ENCODE results near the gene CEP83. TPM values are rescaled to one million over a fixed set of nuclear protein-coding genes. Genes with fewer than 3 reads are reported as not detected.

The CEP83 gene
- total RNA-seq, 1 experiment from 2014 or later: 19.2 TPM

- POLR2A ChIA-PET: no interaction called here
These were observed 155.1 kb downstream of the CEP83 start for GRCh38 chr12:94304566-94305061.

More at GRCh38 chr12:94304566-94305061, 155.1 kb downstream of the CEP83 start:
- Histone ChIP-seq H3K27ac (ENCODE audit: low read depth, low read length) (no peak overlapping the region), H2AFZ (ENCODE audit: low read depth, low read length, poor library complexity, severe bottlenecking) (no peak overlapping the region), H3K79me2 (ENCODE audit: insufficient read depth, low read length) (no peaks in the 10 kb centered on the region), H3K4me2 (ENCODE audit: low read length) (no peak overlapping the region), H4K20me1 (ENCODE audit: insufficient read depth) (no peaks in the 10 kb centered on the region), H3K9ac (ENCODE audit: low read length) (no peak overlapping the region), H3K27me3 (ENCODE audit: insufficient read depth, low read length) (no peaks in the 10 kb centered on the region), H3K9me3 (ENCODE audit: control insufficient read depth in 1 of 2, insufficient read depth in 1 of 2, low read depth in 1 of 2, low read length in 2 of 2) (no peaks in the 10 kb centered on the region), H3K9me2 (ENCODE audit: insufficient read depth) (no peaks in the 10 kb centered on the region), H3K4me3 (replicated peaks in 1 of 2; ENCODE audit: low read depth in 1 of 2, low read length in 2 of 2) (no peak overlapping the region), H3K36me3 (ENCODE audit: control insufficient read depth in 1 of 2, insufficient read depth in 2 of 2, low read length in 2 of 2) (peaks cover 0 to 39% of the 10 kb centered on the region in 2 experiments; a peak in 2 of 4 replicates), H3K4me1 (ENCODE audit: control insufficient read depth in 1 of 2, insufficient read depth in 2 of 2, low read length in 2 of 2) (peaks cover 7 to 12% of the 10 kb centered on the region in 2 experiments; a peak in 3 of 4 replicates)
- intact Hi-C loops (cut with micrococcal nuclease): no loop called here
- ATAC-seq (no peak), DNase-seq (ENCODE audit: low read depth, low spot score) (no peak)
- CTCF ChIA-PET: no interaction called here
- RAD21 ChIA-PET (ENCODE audit: low non-redundant PET in 1 of 2, low total read pairs in 2 of 2, uncharacterized antibody in 2 of 2, unreplicated experiment in 2 of 2): no interaction called here
- no TSS peak for BruUV-seq (replicated peaks)
- TF ChIP-seq POLR2AphosphoS5 (IDR thresholded peaks at IDR 0.05; ENCODE audit: low read depth, low read length) (no peak), CEBPB (IDR thresholded peaks at IDR 0.05; ENCODE audit: low read depth) (no peak), ZFX (IDR thresholded peaks at IDR 0.05) (no peak), JUND (IDR thresholded peaks at IDR 0.05) (no peak), SRF (IDR thresholded peaks at IDR 0.05; ENCODE audit: low read depth) (no peak), SP1 (IDR thresholded peaks at IDR 0.05; ENCODE audit: low read depth) (no peak), EZH2 (IDR thresholded peaks at IDR 0.05) (no peak), CTCF (IDR thresholded peaks at IDR 0.05 in 2 of 3, conservative IDR thresholded peaks at IDR 0.05 in 1 of 3; ENCODE audit: borderline replicate concordance in 1 of 3, insufficient read depth in 1 of 3, low read depth in 2 of 3, low read length in 2 of 3) (no peak), TCF7L2 (IDR thresholded peaks at IDR 0.05; ENCODE audit: borderline replicate concordance, extremely low read depth, insufficient read depth, insufficient read length) (no peak), EZH2phosphoT487 (IDR thresholded peaks at IDR 0.05; ENCODE audit: borderline replicate concordance) (no peak), FOSL1 (IDR thresholded peaks at IDR 0.05; ENCODE audit: low read depth) (no peak), POLR2A (IDR thresholded peaks at IDR 0.05; ENCODE audit: borderline replicate concordance, extremely low read depth, insufficient read depth, insufficient read length) (no peak), ELF1 (IDR thresholded peaks at IDR 0.05; ENCODE audit: borderline replicate concordance, low read depth) (no peak), EGR1 (IDR thresholded peaks at IDR 0.05; ENCODE audit: low read depth) (no peak), YY1 (IDR thresholded peaks at IDR 0.05; ENCODE audit: extremely low read depth, insufficient replicate concordance, low read depth, low read length) (no peak), CBX3 (IDR thresholded peaks at IDR 0.05; ENCODE audit: low read depth) (no peak)
- TF ChIP-seq, protein P1, sequence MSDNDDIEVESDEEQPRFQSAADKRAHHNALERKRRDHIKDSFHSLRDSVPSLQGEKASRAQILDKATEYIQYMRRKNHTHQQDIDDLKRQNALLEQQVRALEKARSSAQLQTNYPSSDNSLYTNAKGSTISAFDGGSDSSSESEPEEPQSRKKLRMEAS (IDR thresholded peaks at IDR 0.05): no peak
- TF ChIP-seq, protein P2, sequence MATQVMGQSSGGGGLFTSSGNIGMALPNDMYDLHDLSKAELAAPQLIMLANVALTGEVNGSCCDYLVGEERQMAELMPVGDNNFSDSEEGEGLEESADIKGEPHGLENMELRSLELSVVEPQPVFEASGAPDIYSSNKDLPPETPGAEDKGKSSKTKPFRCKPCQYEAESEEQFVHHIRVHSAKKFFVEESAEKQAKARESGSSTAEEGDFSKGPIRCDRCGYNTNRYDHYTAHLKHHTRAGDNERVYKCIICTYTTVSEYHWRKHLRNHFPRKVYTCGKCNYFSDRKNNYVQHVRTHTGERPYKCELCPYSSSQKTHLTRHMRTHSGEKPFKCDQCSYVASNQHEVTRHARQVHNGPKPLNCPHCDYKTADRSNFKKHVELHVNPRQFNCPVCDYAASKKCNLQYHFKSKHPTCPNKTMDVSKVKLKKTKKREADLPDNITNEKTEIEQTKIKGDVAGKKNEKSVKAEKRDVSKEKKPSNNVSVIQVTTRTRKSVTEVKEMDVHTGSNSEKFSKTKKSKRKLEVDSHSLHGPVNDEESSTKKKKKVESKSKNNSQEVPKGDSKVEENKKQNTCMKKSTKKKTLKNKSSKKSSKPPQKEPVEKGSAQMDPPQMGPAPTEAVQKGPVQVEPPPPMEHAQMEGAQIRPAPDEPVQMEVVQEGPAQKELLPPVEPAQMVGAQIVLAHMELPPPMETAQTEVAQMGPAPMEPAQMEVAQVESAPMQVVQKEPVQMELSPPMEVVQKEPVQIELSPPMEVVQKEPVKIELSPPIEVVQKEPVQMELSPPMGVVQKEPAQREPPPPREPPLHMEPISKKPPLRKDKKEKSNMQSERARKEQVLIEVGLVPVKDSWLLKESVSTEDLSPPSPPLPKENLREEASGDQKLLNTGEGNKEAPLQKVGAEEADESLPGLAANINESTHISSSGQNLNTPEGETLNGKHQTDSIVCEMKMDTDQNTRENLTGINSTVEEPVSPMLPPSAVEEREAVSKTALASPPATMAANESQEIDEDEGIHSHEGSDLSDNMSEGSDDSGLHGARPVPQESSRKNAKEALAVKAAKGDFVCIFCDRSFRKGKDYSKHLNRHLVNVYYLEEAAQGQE (IDR thresholded peaks at IDR 0.05; ENCODE audit: low read depth): no peak
- TF ChIP-seq, protein P3, sequence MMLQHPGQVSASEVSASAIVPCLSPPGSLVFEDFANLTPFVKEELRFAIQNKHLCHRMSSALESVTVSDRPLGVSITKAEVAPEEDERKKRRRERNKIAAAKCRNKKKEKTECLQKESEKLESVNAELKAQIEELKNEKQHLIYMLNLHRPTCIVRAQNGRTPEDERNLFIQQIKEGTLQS (IDR thresholded peaks at IDR 0.05): no peak

Data from HCT116 (cell line).